Left ventricle myocardium inferior (tissue), 1 donor: ENCODE data around the gene EOGT. TPM values are rescaled to one million over a fixed set of nuclear protein-coding genes. Genes with fewer than 3 reads are reported as not detected.

Experiments
- DNase-seq: peaks from one replicate; pipeline ENCODE4 v3.0.0-alpha.2; 2020
- H3K27ac ChIP-seq: fragments of 200-600 bp; replicated peaks from 2 replicates; pipeline ENCODE4 v1.8.0; 2021
- H3K27me3 ChIP-seq: fragments of 200-600 bp; 2 replicates; pipeline ENCODE4 v1.8.0; 2021; ENCODE audit warnings: low read depth
- H3K36me3 ChIP-seq: fragments of 200-600 bp; 2 replicates; pipeline ENCODE4 v1.8.0; 2021
- H3K4me1 ChIP-seq: fragments of 200-600 bp; 2 replicates; pipeline ENCODE4 v1.8.0; 2021
- H3K4me3 ChIP-seq: fragments of 200-600 bp; 2 replicates; pipeline ENCODE4 v1.8.0; 2021; ENCODE audit warnings: mild to moderate bottlenecking, moderate library complexity
- H3K9me3 ChIP-seq: fragments of 200-600 bp; replicated peaks from 2 replicates; pipeline ENCODE4 v1.8.0; 2021
- CTCF ChIP-seq: fragments of 200-600 bp; IDR thresholded peaks from 2 replicates; pipeline ENCODE4 v1.8.0; 2021; ENCODE audit warnings: antibody characterized with exemption, mild to moderate bottlenecking, borderline replicate concordance
- intact Hi-C: fragments of 100-400 bp; cut with micrococcal nuclease; formaldehyde crosslinking; loops from one replicate; pipeline ENCODE4 v1.11.0; 2022
- total RNA-seq: library from RNA; stranded (reverse); fragmentation: NEBNext Ultra II Directional; extraction: Animal tissue kit (Norgen Biotek cat#: 25700); gene quantifications from one replicate; pipeline ENCODE4 v1.2.1, GENCODE V29; 2021
- donor health status: DM: no; HTN: yes; CAD: no; lungs with severe emphysema.

EOGT gene
- total RNA-seq, 1 donor from 2014 or later = 28.2 TPM

- TF ChIP-seq CTCF = no peak
- Histone ChIP-seq H3K4me1 (peaks cover 47% of the 10 kb centered on the region), H3K27ac (peak overlapping the region; percentile 99), H3K9me3 (no peaks in the 10 kb centered on the region), H3K4me3 (peak overlapping the region; percentile 88), H3K27me3 (no peaks in the 10 kb centered on the region), H3K36me3 (peaks cover 17% of the 10 kb centered on the region)
- intact Hi-C loops = no loop called here
- DNase-seq = no peak
Measured at GRCh38 chr3:69014022-69014580, 617 bp upstream of the EOGT start.

GRCh38 chr3:69012800-69013252, 658 bp downstream of the EOGT start:
- H3K4me3 ChIP-seq = peak overlapping the region; percentile 88
- H3K27ac ChIP-seq = peak overlapping the region; percentile 99
- H3K4me1 ChIP-seq = peaks cover 52% of the 10 kb centered on the region
- no peaks in the 10 kb centered on the region for H3K27me3 ChIP-seq
- intact Hi-C loops = no loop called here
- H3K36me3 ChIP-seq = peaks cover 21% of the 10 kb centered on the region
- DNase-seq = peak; percentile 47
- H3K9me3 ChIP-seq = no peaks in the 10 kb centered on the region
- TF ChIP-seq CTCF = no peak

- peak overlapping the region; percentile 99 for H3K27ac ChIP-seq
- peaks cover 52% of the 10 kb centered on the region for H3K4me1 ChIP-seq
- no peak for TF ChIP-seq CTCF
- DNase-seq = peak; percentile 37
- H3K27me3 ChIP-seq = no peaks in the 10 kb centered on the region
- H3K9me3 ChIP-seq = no peaks in the 10 kb centered on the region
- intact Hi-C loops = no loop called here
- H3K4me3 ChIP-seq = peak overlapping the region; percentile 88
- H3K36me3 ChIP-seq = peaks cover 27% of the 10 kb centered on the region
Measured at GRCh38 chr3:69012100-69012799, 1.2 kb downstream of the EOGT start.

GRCh38 chr3:69011096-69011730, 2.3 kb downstream of the EOGT start:
- intact Hi-C loops = no loop called here
- peaks cover 52% of the 10 kb centered on the region for H3K4me1 ChIP-seq

More at GRCh38 chr3:69011096-69011730, 2.3 kb downstream of the EOGT start:
- H3K27ac ChIP-seq = no peak overlapping the region
- no peaks in the 10 kb centered on the region for H3K9me3 ChIP-seq
- TF ChIP-seq CTCF = no peak
- DNase-seq = no peak
- H3K4me3 ChIP-seq = no peak overlapping the region
- no peaks in the 10 kb centered on the region for H3K27me3 ChIP-seq
- peaks cover 37% of the 10 kb centered on the region for H3K36me3 ChIP-seq
